ENCODE data around the gene H6PD.

The H6PD gene

DNA sequence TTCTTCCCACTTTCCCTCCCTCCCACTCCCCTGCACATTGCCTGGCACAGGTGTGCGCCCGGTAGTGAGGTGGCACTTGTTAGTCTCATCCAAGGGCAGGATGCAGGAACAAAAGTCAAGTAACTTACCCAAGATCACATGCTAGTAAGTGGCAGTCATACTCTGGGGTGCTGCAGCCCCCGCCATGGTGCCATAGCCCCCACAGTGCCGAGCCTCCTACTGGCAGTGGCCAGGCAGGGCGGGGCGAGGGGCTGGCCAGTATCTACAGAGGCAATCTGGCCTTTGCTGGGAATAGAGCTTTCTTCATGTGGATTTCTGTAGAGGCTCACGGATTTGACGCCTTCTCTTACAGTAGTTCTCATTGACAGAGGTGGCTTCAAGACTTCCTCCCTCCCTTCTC is 26.9 kb downstream of the H6PD start:
- DNase-seq: no peak

DNA sequence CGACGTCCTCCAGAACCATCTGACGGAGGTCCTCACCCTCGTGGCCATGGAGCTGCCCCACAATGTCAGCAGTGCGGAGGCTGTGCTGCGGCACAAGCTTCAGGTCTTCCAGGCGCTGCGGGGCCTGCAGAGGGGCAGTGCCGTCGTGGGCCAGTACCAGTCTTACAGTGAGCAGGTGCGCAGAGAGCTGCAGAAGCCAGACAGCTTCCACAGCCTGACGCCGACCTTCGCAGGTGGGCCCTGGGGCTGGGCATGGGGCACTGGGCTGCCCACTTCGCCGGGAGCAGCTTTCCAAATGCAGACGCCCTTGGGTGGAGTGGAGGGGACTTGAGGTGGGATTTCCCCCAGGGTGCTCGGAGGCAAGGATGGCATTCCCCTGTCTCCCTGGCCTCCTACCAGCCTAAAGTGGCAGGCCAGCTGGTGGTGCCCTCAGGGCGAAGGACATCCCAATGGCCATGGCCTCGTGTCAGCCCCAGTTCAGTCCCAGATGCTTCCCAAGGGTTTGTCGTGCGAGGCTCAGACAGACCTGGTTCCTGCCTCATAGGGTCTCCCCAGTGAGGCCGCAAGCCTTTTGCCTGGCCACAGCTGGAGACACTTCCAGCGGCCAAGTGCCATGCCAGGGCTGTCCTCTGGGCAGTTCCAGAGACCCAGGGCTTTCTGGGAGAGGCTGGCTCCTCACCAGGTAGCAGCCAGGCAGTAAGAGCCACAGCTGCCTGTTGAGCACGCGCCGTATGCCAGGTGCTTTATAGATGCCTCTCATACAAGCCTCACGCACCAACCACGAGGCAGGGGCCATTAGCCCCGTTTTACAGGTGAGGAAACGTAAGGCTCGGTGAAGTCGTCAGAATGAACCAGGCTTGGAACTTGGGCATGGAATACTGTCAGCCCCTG is 27.8 kb downstream of the H6PD start:
- no peak for DNase-seq

- no peak for DNase-seq
Observed at GRCh38 chr1:9263276-9263855, 28.8 kb downstream of the H6PD start.

DNA sequence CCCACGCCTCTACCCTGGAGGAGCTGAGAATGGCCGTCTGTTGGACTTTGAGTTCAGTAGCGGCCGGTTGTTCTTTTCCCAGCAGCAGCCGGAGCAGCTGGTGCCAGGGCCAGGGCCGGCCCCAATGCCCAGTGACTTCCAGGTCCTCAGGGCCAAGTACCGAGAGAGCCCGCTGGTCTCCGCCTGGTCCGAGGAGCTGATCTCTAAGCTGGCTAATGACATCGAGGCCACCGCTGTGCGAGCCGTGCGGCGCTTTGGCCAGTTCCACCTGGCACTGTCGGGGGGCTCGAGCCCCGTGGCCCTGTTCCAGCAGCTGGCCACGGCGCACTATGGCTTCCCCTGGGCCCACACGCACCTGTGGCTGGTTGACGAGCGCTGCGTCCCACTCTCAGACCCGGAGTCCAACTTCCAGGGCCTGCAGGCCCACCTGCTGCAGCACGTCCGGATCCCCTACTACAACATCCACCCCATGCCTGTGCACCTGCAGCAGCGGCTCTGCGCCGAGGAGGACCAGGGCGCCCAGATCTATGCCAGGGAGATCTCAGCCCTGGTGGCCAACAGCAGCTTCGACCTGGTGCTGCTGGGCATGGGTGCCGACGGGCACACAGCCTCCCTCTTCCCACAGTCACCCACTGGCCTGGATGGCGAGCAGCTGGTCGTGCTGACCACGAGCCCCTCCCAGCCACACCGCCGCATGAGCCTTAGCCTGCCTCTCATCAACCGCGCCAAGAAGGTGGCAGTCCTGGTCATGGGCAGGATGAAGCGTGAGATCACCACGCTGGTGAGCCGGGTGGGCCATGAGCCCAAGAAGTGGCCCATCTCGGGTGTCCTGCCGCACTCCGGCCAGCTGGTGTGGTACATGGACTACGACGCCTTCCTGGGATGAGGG is 29.7 kb downstream of the H6PD start:
- no peak for DNase-seq

- DNase-seq: no peak
Observed at GRCh38 chr1:9265037-9265436, 30.5 kb downstream of the H6PD start.

DNA sequence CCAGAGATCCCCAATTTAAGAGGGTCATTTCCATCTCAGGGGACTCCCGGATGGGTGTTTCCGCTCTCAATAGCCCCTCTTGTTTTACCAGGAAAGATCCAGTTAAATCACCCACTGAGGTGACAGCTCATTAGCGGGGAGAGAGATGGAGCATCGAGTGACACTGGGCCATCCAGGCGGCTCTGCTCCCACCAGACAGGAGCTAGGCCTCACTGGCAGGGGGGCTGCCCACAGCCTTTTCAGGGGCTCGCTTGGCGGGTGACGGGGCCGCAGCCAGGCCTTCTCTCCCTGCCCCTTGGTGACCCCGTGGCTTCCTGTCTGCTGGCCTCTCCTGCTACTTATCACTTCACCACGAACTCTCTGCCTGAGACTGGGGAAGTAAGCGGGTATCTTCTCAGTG is 31.4 kb downstream of the H6PD start:
- no peak for DNase-seq

- DNase-seq: no peak
Observed at GRCh38 chr1:9267352-9267686, 32.7 kb downstream of the H6PD start.

GRCh38 chr1:9267827-9268581 is 33.4 kb downstream of the H6PD start:
- DNase-seq: no peak

- DNase-seq: no peak
Observed at GRCh38 chr1:9269078-9269501, 34.5 kb downstream of the H6PD start.

DNA sequence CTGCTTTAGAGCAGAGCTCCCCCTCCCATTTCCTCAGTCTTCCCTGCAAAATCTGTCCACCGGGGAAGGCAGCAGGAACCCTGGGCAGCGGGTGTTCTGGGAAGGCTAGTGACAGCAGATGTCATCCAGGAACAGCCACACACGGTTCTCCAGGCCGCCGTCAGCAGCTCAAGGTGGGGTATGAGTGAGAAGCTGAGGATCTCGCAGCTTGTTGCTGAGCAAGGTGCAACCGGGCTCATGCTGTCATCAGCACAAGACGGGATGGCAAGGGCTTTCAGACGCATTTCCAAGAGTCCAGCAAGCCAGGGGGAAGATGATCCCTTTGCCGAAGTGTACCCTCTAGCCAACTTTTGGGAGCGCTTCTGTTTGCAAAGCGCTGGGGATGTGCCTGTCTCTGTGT is 35.1 kb downstream of the H6PD start:
- no peak for DNase-seq

DNA sequence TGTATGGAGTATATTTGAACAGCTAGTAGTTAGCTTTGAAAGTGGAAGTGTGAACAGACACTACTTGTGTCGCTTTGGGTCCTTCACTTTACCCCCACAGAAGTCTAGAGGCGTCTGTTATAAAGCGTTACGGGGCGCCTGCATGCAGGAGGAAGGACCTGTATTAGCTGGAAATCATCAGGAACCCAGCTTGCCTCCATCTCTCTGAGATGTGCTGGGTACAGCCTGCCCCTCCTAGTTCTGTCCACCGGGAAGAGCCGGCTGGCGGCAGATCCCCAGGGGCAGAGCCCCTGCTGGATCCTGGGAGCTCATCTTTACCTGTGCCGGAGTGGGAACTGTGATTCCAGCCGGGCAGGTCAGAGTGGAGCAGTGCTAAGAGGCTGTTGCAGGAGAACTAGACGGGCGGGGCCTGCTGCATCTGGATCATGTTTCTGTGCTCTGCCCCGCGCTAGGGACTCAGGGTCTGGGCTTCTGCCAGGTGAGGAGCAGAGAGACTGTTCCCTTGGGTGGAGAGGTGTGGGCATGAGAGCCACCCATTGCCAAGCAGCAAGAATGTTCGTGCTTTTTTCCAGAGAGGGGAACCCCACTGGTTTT is 35.8 kb downstream of the H6PD start:
- no peak for DNase-seq

DNA sequence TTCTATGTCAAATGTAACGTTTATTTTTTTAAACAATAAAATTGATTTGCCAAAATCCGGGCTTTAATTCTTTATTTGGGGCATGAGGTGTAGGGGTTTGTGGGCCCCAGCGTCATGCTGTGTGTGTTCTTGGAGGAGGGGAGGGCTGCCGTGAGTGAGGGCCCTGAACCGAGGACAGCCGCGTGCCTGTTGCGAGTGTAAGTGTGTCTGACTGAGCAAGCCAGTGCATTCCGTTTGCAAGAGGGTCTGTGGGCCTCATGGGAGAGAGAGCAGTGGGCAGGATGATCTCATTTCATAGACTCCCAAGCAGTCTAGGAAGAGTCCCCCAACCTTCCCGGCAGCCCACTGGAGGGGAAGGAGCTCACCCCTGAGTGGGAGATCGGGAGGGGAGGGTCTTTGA is 36.7 kb downstream of the H6PD start:
- DNase-seq: no peak

DNA sequence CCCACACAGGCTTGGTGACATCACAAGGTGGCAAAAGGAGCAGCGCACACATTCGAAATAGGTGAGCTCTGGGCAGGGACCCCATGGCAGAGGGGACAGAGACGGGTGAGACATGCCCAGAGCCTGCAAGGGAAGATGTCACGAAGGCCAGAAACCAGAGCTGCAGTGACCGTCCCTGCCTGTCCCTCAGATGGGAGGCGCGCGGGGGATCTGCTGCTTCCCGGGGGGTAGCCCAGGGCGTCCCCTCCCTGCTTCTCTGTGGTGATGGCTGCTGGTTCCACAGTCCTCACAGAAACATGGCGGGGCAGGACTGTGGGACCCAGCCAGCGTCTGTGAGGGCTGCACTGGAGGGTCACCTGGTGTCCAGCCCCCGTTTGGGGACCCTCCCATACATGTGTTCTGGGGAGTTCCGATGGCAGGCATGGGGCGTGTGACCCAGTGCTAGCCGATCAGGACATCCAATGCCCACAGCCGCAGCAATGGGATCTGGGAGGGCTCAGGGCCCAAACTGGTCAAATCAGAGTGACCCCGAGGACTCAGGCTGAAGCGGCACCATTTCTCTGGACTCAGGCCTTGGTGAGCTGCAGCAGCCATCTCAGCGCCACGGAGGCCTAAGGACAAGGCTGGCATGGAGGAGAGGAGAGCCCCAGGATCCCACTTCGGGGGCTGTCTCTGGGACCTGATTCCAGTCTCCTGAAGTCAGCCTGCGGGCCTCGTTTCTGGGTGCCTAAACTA is 37.5 kb downstream of the H6PD start:
- no peak for DNase-seq

- no peak for DNase-seq
Observed at GRCh38 chr1:9273177-9273576, 38.6 kb downstream of the H6PD start.

- no peak for DNase-seq
Observed at GRCh38 chr1:9275161-9275560, 40.6 kb downstream of the H6PD start.

- DNase-seq: no peak
Observed at GRCh38 chr1:9275567-9276034, 41.0 kb downstream of the H6PD start.

GRCh38 chr1:9278116-9278515 is 43.5 kb downstream of the H6PD start:
- DNase-seq: no peak

GRCh38 chr1:9278585-9279153 is 44.1 kb downstream of the H6PD start:
- no peak for DNase-seq

DNA sequence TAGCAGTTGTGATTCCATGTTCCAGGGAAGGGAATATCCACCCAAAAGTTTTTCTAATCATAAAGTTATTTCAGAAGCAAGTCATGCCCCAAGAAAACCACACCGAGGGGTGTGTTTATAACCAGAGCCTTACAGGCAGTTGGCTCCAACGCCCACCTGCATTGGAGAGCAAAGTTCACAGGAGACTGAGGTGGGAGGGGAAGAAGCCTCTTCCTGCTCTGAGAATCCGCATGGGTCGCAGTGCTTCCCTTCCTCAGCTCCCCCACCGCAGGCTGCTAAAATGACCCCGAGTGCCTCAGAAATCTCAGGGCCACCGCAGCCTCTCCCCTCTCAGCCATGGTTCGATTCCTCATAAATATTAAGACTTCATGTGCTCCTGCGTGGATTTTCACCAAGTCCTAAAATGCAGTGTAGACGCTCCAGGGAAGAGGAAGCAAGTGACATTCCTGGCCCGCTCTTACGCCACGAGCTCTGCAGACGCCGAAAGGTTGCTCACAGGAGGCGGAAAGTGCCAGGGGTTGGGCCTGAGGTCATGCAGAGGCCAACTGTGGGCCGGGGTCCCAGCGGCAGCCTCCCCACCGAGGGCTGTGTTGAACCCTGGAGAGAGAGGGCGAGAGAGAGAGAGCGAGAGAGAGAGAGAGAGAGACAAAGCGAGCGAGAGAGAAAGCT is 44.7 kb downstream of the H6PD start:
- DNase-seq: no peak

DNA sequence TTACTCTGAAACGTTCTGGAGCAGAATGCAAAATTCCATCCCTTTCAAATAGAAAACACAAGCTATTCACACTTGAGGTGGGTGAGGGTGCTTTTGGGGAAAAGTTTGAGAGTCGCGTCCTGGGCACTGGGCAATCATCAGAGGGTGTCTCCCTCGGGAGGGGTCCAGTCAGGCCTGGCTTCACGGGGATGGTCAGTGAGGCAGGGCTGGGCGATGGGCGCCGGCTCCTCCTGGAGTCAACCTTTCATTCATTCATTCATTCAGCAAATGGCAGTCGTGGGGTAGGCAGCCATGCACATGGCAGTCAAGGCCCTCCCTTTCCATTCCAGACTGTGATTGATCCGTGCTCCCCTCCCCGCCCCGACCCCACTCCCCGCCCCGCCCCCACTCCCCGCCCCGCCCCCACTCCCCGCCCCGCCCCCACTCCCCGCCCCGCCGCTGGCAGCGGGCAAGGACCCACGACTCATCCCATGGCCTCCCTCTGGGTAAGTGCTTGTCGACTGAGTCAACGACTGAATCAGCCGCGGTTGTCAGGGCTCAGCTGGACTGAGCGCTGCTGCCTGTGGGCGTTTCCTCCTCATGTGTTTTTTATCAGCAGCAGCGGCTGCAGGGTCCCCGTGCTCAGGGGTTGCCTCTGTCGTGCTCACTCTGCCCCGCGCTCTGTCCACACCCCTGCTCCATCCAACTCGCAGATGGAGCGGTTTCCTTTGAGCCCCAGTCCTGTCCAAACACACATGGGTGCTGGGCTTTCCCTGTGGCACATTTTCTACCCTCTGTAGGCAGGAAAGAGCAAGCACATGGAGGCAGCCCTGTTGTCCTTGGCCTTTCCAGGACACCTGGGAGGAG is 45.7 kb downstream of the H6PD start:
- no peak for DNase-seq
